ENCODE data around the gene ABCB11.

DNA sequence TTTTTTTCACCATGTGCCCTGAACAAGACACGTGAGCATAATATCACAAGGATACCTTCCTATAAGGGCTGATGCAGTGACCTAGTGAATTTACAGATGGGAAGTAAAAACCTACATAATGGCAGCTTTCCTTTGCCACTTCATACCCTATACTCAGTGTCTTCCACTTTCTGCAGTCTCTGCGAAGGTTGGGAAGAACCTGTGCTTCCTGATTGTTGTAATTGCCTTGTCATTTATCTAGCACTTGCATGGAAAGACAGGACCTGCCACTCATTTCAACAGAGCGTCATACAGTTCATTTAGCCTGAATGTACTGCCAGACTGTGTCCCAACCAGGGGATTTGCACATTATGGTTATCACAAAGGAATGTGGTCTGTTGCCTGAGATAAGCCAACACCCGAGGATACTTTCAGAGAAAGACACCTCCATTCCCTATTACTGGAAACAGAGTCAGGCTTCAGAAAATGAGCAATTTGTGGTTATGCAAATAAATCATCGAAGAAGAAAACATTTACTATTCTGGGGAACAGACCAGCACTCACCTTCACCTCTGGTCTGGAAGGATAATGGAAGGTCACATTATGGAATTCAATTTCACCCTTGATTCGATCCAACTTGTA lies 55.0 kb downstream of the ABCB11 start:
- TF ChIP-seq, protein P1, sequence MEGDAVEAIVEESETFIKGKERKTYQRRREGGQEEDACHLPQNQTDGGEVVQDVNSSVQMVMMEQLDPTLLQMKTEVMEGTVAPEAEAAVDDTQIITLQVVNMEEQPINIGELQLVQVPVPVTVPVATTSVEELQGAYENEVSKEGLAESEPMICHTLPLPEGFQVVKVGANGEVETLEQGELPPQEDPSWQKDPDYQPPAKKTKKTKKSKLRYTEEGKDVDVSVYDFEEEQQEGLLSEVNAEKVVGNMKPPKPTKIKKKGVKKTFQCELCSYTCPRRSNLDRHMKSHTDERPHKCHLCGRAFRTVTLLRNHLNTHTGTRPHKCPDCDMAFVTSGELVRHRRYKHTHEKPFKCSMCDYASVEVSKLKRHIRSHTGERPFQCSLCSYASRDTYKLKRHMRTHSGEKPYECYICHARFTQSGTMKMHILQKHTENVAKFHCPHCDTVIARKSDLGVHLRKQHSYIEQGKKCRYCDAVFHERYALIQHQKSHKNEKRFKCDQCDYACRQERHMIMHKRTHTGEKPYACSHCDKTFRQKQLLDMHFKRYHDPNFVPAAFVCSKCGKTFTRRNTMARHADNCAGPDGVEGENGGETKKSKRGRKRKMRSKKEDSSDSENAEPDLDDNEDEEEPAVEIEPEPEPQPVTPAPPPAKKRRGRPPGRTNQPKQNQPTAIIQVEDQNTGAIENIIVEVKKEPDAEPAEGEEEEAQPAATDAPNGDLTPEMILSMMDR (IDR thresholded peaks at IDR 0.05): no peak
- TF ChIP-seq EZH2 (IDR thresholded peaks at IDR 0.05; ENCODE audit: borderline replicate concordance, insufficient read depth, low read depth, low read length, poor library complexity, severe bottlenecking): no peak
